ENCODE data around the gene GCK.

Gene GCK

GRCh38 chr7:44195889-44196288 lies 6.7 kb upstream of the GCK start:
- no peak for TF ChIP-seq CTCF (IDR thresholded peaks at IDR 0.05; ENCODE audit: extremely low read depth, insufficient read depth, missing control alignments)
- no peak for DNase-seq (ENCODE audit: low spot score)
- in situ Hi-C loops (cut with MboI; ENCODE audit: low pct_unique_long_range_greater_than_20kb, low sequenced_read_pairs, unreplicated experiment): loop anchor here (10.0 kb wide), 1 partner anchor 121 kb away; no protein-coding TSS in a partner anchor

- in situ Hi-C loops (cut with MboI; ENCODE audit: low pct_unique_long_range_greater_than_20kb, low sequenced_read_pairs, unreplicated experiment): loop anchor here (10.0 kb wide), 1 partner anchor 120 kb away; no protein-coding TSS in a partner anchor
- TF ChIP-seq CTCF (IDR thresholded peaks at IDR 0.05; ENCODE audit: extremely low read depth, insufficient read depth, missing control alignments): no peak
These were observed 5.4 kb upstream of the GCK start for GRCh38 chr7:44194562-44195145.

DNA sequence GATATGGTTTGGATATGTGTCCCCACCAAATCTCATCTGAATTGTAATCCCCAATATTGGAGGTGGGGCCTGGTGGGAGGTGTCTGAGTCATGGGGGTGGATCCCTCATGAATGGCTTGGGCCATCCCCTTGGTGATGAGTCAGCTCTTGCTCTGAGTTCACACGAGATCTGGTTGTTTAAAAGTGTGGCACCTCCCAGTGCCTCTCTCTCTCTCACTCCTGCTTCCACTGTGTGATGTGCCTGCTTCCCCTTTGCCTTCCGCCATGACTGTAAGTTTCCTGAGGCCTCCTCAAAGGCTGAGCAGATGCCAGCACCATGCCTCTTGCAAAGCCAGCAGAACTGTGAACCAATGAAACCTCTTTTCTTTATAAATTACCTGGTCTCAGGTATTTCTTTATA lies 4.8 kb upstream of the GCK start:
- no peak for TF ChIP-seq CTCF (IDR thresholded peaks at IDR 0.05; ENCODE audit: extremely low read depth, insufficient read depth, missing control alignments)
- in situ Hi-C loops (cut with MboI; ENCODE audit: low pct_unique_long_range_greater_than_20kb, low sequenced_read_pairs, unreplicated experiment): loop anchor here (10.0 kb wide), 1 partner anchor 119 kb away; no protein-coding TSS in a partner anchor
- no peak for DNase-seq (ENCODE audit: low spot score)

More at GRCh38 chr7:44194562-44195145, 5.4 kb upstream of the GCK start:
- DNase-seq (ENCODE audit: low spot score): no peak

DNA sequence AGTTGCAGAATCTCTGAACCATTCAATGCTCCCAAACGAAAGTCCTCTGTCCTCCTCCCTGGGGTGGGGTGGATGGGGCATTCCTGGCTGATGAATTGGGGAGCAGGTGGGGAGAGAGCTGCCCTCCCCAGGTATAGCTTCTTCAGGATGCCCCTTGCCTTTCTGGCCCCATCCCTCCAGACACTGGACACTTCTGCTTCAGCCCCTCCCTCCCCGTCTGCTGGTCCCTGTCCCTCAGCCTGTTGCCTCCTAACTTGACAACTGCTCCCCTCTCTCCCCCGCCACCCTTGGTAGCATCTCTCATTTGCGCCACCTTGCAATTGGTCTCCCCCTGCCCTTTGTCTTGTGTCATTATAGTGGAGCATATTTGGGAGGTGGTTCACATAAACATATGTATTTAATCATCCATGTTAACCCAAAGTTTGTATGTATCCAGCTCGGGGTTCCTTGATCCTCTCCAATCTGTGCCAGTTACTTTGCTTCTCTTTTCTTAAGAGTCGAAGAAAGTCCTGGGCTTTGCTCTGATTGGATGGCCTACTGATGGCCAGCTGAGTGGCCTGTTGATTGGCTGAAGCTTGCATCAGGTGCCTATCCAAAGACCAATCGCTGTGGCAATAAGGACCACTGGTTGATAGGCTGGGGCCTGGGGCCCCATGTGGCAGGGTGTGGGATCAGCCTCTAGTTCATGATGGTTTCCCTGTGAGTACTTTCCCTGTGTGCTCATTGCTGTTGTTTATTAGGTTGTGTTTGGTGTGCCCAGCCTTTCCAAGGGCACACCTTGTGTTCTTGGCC lies 4.0 kb upstream of the GCK start:
- DNase-seq (ENCODE audit: low spot score): no peak
- in situ Hi-C loops (cut with MboI; ENCODE audit: low pct_unique_long_range_greater_than_20kb, low sequenced_read_pairs, unreplicated experiment): loop anchor here (10.0 kb wide), 1 partner anchor 118 kb away; no protein-coding TSS in a partner anchor
- no peak for TF ChIP-seq CTCF (IDR thresholded peaks at IDR 0.05; ENCODE audit: extremely low read depth, insufficient read depth, missing control alignments)

- no peak for TF ChIP-seq CTCF (IDR thresholded peaks at IDR 0.05; ENCODE audit: extremely low read depth, insufficient read depth, missing control alignments)
- no peak for DNase-seq (ENCODE audit: low spot score)
- in situ Hi-C loops (cut with MboI; ENCODE audit: low pct_unique_long_range_greater_than_20kb, low sequenced_read_pairs, unreplicated experiment): loop anchor here (10.0 kb wide), 1 partner anchor 116 kb away; no protein-coding TSS in a partner anchor
These were observed 1.9 kb upstream of the GCK start for GRCh38 chr7:44191171-44191570.

DNA sequence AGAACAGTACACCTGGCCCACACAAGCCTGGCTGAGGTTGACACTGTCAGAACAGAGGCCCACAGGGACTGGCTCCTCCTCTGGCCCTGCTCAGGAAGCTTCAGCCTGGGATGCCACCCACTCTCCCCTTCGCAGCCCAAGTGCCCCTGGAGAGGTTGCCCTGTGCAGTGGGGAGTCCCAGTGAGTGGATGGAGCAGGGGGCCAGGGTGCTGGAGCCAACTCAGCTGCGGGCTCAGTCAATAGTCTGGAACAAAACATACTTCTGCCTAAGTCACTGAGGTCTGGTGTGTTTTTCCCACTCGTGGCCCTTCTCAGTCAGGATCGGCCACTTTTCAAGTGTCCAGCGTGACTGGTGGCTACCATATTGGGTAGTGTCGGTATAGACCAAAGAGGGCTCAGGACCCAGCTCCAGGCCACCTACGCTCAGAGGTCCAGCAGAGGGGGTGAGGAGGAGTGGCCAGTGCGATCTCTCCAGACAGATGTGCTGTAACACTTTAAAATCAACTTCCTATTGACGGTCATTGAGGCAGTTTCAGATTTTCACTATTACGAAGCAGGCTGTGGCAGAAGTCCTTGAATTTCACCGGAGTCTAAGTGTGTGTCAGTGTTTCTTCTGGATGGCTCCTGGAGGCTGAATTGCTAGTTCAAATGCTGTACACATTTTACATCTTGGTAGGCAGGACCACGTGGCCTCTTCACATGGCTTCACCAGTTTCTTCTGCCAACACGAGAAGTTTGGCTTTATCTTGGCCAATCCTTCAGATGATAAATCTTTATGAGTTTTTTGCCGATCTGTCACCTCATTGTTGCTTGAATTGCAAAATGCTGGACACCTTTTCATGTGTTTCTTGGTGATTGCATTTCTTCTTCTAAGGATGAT lies 994 bp upstream of the GCK start:
- no peak for TF ChIP-seq CTCF (IDR thresholded peaks at IDR 0.05; ENCODE audit: extremely low read depth, insufficient read depth, missing control alignments)
- in situ Hi-C loops (cut with MboI; ENCODE audit: low pct_unique_long_range_greater_than_20kb, low sequenced_read_pairs, unreplicated experiment): loop anchor here (10.0 kb wide), 1 partner anchor 115 kb away; no protein-coding TSS in a partner anchor
- no peak for DNase-seq (ENCODE audit: low spot score)
